GM13976 (cell line): Measurements from ENCODE around the gene MKRN1.

Experiments used
- DNase-seq: peaks from one replicate; pipeline ENCODE4 v3.0.0; 2012; ENCODE audit warnings: low spot score
- in situ Hi-C: fragments of 300-500 bp; cut with MboI; formaldehyde crosslinking; loops from one replicate; pipeline ENCODE4 v1.12.0; 2022; ENCODE audit warnings: low sequenced_read_pairs, mixed read lengths, inconsistent platforms; ENCODE audit not compliant: unreplicated experiment
- TF ChIP-seq, protein P1 (sequence below): IDR thresholded peaks from 2 replicates; pipeline ENCODE4 v1.5.1; 2012; ENCODE audit warnings: borderline replicate concordance, mild to moderate bottlenecking; ENCODE audit not compliant: insufficient read depth; ENCODE audit errors: extremely low read depth, missing control alignments, control extremely low read depth

MKRN1 gene

DNA sequence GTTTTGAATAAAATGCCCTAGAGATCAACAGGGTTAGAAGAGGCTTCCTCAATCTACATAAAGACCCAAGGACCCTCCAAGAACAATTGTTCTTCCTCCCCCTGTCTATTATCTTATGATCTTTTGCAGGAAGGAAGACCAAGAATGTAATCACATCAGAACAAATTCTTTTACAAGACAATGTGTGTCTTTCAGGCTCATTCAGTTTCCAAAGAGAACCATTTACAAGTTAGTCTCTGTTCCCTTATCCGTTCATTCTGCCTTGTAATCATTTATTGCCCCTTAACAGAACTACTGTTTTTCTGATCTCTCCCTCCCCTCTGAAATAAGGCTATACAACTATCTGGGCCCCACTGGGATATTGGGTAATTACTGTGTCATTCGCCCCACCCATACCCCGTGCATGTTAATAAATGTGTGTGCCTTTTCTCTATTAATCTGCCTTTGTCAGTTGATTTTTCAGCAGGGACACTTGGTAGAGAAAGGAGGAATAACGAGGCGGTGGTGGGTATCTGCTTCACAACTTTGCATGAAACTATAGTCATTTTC, 5.7 kb upstream of the MKRN1 start:
- DNase-seq, result no peak
- TF ChIP-seq, protein P1, sequence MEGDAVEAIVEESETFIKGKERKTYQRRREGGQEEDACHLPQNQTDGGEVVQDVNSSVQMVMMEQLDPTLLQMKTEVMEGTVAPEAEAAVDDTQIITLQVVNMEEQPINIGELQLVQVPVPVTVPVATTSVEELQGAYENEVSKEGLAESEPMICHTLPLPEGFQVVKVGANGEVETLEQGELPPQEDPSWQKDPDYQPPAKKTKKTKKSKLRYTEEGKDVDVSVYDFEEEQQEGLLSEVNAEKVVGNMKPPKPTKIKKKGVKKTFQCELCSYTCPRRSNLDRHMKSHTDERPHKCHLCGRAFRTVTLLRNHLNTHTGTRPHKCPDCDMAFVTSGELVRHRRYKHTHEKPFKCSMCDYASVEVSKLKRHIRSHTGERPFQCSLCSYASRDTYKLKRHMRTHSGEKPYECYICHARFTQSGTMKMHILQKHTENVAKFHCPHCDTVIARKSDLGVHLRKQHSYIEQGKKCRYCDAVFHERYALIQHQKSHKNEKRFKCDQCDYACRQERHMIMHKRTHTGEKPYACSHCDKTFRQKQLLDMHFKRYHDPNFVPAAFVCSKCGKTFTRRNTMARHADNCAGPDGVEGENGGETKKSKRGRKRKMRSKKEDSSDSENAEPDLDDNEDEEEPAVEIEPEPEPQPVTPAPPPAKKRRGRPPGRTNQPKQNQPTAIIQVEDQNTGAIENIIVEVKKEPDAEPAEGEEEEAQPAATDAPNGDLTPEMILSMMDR, result no peak
- in situ Hi-C loops, result no loop called here

DNA sequence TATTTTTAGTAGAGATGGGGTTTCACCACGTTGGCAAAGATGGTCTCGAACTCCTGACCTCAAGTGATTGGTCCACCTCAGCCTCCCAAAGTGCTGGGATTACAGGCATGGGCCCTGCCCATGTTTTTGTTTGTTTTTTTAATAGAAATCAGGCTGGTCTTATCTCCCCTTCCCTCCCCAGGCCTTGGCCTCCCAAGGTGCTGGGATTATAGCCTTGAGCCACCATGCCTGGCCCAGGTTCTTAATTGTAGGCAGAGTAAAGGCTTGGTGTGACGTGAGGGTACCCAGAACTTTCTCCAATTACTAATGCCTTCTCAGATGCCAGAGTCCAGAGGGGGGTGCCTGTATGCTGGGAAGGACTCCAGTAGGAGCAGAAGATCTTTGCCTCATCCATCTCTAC, 5.2 kb upstream of the MKRN1 start:
- TF ChIP-seq, protein P1, result no peak
- in situ Hi-C loops, result no loop called here
- no peak for DNase-seq

DNA sequence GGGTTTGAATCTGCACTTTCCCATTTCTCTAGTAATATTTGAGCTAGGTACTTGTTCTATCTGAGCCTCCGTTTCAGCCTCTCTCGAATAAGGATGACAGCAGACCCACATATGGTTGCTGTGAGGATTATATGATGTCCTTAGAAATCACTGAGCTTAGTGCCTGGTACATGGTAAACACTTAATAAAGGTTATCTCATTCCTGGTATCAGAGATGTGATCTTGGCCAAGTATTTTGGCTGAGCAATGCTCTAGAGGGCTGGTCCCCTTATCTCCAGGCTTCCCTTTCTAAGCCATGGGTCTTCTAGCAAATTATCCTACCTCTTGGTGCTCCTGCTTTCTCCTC, 407 bp upstream of the MKRN1 start:
- TF ChIP-seq, protein P1, result no peak
- in situ Hi-C loops, result no loop called here
- no peak for DNase-seq

DNA sequence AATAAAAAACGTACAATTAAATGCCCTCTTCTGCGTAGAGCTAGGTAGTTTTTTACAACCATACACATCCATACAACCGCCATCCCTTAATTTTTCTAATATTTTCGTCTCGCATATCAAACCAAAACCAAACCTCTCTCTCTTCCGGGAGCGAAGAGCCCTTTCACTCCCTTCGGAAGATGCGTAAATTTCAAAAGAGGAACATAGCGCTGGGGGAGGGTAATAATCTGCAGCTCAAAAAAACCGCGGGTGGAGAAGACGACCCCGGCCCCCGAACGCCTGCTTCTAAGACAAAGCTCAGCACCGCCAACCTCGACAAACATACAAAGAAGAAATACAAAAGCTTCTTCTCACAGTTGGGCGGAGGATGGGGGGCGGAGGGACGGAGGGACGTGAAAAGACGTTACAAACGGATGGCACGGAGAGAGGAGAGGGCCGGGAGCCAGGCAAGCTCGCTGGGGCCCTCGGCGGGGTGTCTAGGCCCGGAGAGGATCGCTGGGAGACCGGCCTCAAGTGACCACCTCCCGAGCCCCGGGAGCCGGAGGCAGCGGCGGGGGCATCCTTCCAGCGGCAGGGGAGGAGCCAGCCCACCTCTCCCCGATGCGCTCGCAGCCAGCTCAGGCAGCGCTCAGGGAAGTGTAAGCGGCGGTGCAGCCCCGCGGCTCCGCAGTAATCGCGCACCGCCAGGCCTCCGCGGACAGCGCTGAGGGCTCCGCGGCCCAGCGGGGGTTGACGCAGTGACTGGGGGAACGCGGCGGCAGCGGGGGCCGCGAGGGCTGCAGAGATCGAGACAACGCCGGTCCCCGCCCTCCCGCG, 851 bp downstream of the MKRN1 start:
- in situ Hi-C loops, result no loop called here
- TF ChIP-seq, protein P1, result no peak
- peak; percentile 55 for DNase-seq

DNA sequence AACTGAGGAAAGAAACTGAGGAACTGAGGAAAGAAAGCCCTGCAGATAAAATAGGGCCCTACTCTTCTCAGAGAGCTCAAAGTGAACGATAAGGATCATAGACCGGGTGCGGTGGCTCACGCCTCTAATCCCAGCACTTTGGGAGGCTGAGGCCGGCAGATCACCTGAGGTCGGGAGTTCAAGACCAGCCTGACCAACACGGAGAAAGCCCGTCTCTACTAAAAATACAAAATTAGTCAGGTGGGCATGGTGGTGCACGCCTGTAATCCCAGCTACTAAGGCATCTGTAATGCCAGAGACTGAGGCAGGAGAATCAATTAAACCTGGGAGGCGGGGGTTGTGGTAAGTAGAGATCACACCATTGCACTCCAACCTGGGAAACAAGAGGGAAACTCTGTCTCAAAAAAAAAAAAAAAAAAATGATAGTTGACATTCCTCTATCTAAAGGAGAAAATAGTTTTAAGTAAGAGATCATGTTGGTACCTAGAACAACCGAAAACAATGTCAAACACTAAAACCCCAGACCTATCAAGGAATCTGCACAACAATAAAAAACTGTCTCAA, 2.5 kb downstream of the MKRN1 start:
- TF ChIP-seq, protein P1, result no peak
- DNase-seq, result no peak
- in situ Hi-C loops, result no loop called here

DNA sequence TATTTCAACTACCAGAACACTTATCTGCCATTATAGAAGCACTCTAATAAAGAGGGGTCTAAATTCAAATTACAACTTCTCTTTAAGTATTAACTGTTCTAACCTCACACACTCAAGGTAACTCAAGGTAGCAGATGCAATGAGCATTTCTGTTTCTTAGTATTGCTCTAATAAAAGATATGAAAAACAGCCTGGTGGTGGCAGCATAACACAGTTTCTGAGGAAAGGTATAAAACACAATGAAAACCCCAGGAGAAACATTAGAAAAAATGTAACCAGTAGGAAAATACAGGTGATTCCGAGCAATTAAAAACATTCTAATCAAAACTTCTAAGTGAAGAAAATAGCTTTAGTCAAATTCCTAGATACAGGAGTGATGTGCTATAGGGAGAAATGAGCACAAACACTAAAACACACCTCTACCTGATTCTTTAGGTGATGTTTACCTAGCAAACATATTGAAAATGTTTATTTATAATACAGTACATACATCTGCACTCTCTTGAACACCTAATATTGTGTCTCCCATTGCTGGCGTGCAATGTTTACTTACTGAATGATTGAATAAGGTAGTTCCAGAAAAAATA, 3.5 kb downstream of the MKRN1 start:
- in situ Hi-C loops, result no loop called here
- TF ChIP-seq, protein P1, result peak; percentile 37
- peak; percentile 57 for DNase-seq
